Stimulated activated naive CD8-positive, alpha-beta T cell treated with anti-CD3 and anti-CD28 coated beads, Interleukin-15, Interleukin-2, amounts not matched to agents 100 U/mL and 50 U/mL, for 24 hours (primary cell): ENCODE results near the gene TPM1.
"Not testable (repeated sequence)": the region's sequence is repeated elsewhere in the genome, so short reads cannot be mapped to it uniquely, and the experiment has no call there.

Source experiments
- ATAC-seq: fragments of 150-1000 bp; cut with Tn5 transposase; one replicate; pipeline ENCODE4 v1.10.0; 2021
- DNase-seq: peaks from one replicate; pipeline ENCODE4 v3.0.0; 2021

Gene TPM1

GRCh38 chr15:63041974-63042876, at the start of gene TPM1:
TPM1 (plus strand) TSS chr15:63042747; CDS start chr15:63042830, 83 bp downstream.
- DNase-seq (peak; percentile 11), ATAC-seq (peak; percentile 38)

GRCh38 chr15:62993066-62993465, 49.5 kb upstream of the TPM1 start:
- no peak for DNase-seq
- no peak for ATAC-seq

- not testable (repeated sequence) for DNase-seq, ATAC-seq
Measured at GRCh38 chr15:62993632-62994031, 48.9 kb upstream of the TPM1 start.

- DNase-seq (no peak), ATAC-seq (no peak)
Measured at GRCh38 chr15:62994439-62994838, 48.1 kb upstream of the TPM1 start.

- DNase-seq (no peak), ATAC-seq (no peak)
Measured at GRCh38 chr15:62994975-62995681, 47.4 kb upstream of the TPM1 start.

- DNase-seq (no peak), ATAC-seq (no peak)
Measured at GRCh38 chr15:62997441-62997840, 45.1 kb upstream of the TPM1 start.

- no peak for DNase-seq
- no peak for ATAC-seq
Measured at GRCh38 chr15:62998262-62998890, 44.2 kb upstream of the TPM1 start.

GRCh38 chr15:62999178-62999577, 43.4 kb upstream of the TPM1 start:
- DNase-seq (no peak), ATAC-seq (no peak)

- no peak for DNase-seq
- ATAC-seq = no peak
Measured at GRCh38 chr15:62999923-63000561, 42.5 kb upstream of the TPM1 start.

GRCh38 chr15:63000706-63001105, 41.8 kb upstream of the TPM1 start:
- no peak for DNase-seq
- no peak for ATAC-seq

GRCh38 chr15:63004211-63004610, 38.3 kb upstream of the TPM1 start:
- ATAC-seq = no peak
- no peak for DNase-seq

- ATAC-seq (no peak), DNase-seq (no peak)
Measured at GRCh38 chr15:63006032-63006878, 36.3 kb upstream of the TPM1 start.

GRCh38 chr15:63008333-63009049, 34.1 kb upstream of the TPM1 start:
- no peak for ATAC-seq

GRCh38 chr15:63010386-63010785, 32.2 kb upstream of the TPM1 start:
- ATAC-seq = no peak
- no peak for DNase-seq

More at GRCh38 chr15:63008333-63009049, 34.1 kb upstream of the TPM1 start:
- DNase-seq = no peak

GRCh38 chr15:63010920-63011693, 31.4 kb upstream of the TPM1 start:
- no peak for DNase-seq

GRCh38 chr15:63012444-63012843, 30.1 kb upstream of the TPM1 start:
- no peak for DNase-seq
- no peak for ATAC-seq

More at GRCh38 chr15:63010920-63011693, 31.4 kb upstream of the TPM1 start:
- no peak for ATAC-seq

GRCh38 chr15:63013052-63013808, 29.3 kb upstream of the TPM1 start:
- ATAC-seq = no peak
- no peak for DNase-seq

- no peak for ATAC-seq
- DNase-seq = no peak
Measured at GRCh38 chr15:63014578-63014977, 28.0 kb upstream of the TPM1 start.

- ATAC-seq (no peak), DNase-seq (no peak)
Measured at GRCh38 chr15:63015618-63016017, 26.9 kb upstream of the TPM1 start.
